ENCODE data around the gene SLC16A13. TPM values are rescaled to one million over a fixed set of nuclear protein-coding genes. Genes with fewer than 3 reads are reported as not detected.

SLC16A13 gene
- total RNA-seq, 1 donor from 2014 or later, result 7.9 TPM

- no peaks in the 10 kb centered on the region for H3K9me3 Mint-ChIP-seq (ENCODE audit: unreplicated experiment)
These were observed 20.6 kb downstream of the SLC16A13 start for GRCh38 chr17:7056386-7056785.

GRCh38 chr17:7058831-7059447, 23.1 kb downstream of the SLC16A13 start:
- DNase-seq (ENCODE audit: extremely low spot score, unreplicated experiment), result no peak
- no peak overlapping the region for H3K4me3 Mint-ChIP-seq (ENCODE audit: unreplicated experiment)
- no peak overlapping the region for H3K27ac Mint-ChIP-seq (ENCODE audit: unreplicated experiment)
- H3K9me3 Mint-ChIP-seq (ENCODE audit: unreplicated experiment), result no peaks in the 10 kb centered on the region
- H3K4me1 Mint-ChIP-seq (ENCODE audit: unreplicated experiment), result no peaks in the 10 kb centered on the region
- H3K27me3 Mint-ChIP-seq (ENCODE audit: unreplicated experiment), result peaks cover 19% of the 10 kb centered on the region
- no peak for TF ChIP-seq CTCF (IDR thresholded peaks at IDR 0.05)
- no peaks in the 10 kb centered on the region for H3K36me3 Mint-ChIP-seq (ENCODE audit: unreplicated experiment)

More at GRCh38 chr17:7056386-7056785, 20.6 kb downstream of the SLC16A13 start:
- Mint-ChIP-seq H3K36me3 (ENCODE audit: unreplicated experiment) (no peaks in the 10 kb centered on the region), H3K4me1 (ENCODE audit: unreplicated experiment) (no peaks in the 10 kb centered on the region), H3K4me3 (ENCODE audit: unreplicated experiment) (no peak overlapping the region), H3K27ac (ENCODE audit: unreplicated experiment) (no peak overlapping the region), H3K27me3 (ENCODE audit: unreplicated experiment) (peaks cover 14% of the 10 kb centered on the region)
- no peak for TF ChIP-seq CTCF (IDR thresholded peaks at IDR 0.05)
- no peak for DNase-seq (ENCODE audit: extremely low spot score, unreplicated experiment)

GRCh38 chr17:7060165-7060891, 24.5 kb downstream of the SLC16A13 start:
- H3K27ac Mint-ChIP-seq (ENCODE audit: unreplicated experiment), result no peak overlapping the region
- H3K4me3 Mint-ChIP-seq (ENCODE audit: unreplicated experiment), result no peak overlapping the region
- H3K9me3 Mint-ChIP-seq (ENCODE audit: unreplicated experiment), result no peaks in the 10 kb centered on the region
- no peaks in the 10 kb centered on the region for H3K36me3 Mint-ChIP-seq (ENCODE audit: unreplicated experiment)
- TF ChIP-seq CTCF (IDR thresholded peaks at IDR 0.05), result no peak
- H3K27me3 Mint-ChIP-seq (ENCODE audit: unreplicated experiment), result peaks cover 23% of the 10 kb centered on the region
- H3K4me1 Mint-ChIP-seq (ENCODE audit: unreplicated experiment), result no peaks in the 10 kb centered on the region
- no peak for DNase-seq (ENCODE audit: extremely low spot score, unreplicated experiment)

- DNase-seq (ENCODE audit: extremely low spot score, unreplicated experiment), result no peak
- Mint-ChIP-seq H3K27me3 (ENCODE audit: unreplicated experiment) (peaks cover 32% of the 10 kb centered on the region), H3K36me3 (ENCODE audit: unreplicated experiment) (no peaks in the 10 kb centered on the region), H3K4me1 (ENCODE audit: unreplicated experiment) (no peaks in the 10 kb centered on the region), H3K27ac (ENCODE audit: unreplicated experiment) (no peak overlapping the region), H3K9me3 (ENCODE audit: unreplicated experiment) (peaks cover 7% of the 10 kb centered on the region), H3K4me3 (ENCODE audit: unreplicated experiment) (no peak overlapping the region)
- no peak for TF ChIP-seq CTCF (IDR thresholded peaks at IDR 0.05)
These were observed 27.8 kb downstream of the SLC16A13 start for GRCh38 chr17:7063518-7064094.

DNA sequence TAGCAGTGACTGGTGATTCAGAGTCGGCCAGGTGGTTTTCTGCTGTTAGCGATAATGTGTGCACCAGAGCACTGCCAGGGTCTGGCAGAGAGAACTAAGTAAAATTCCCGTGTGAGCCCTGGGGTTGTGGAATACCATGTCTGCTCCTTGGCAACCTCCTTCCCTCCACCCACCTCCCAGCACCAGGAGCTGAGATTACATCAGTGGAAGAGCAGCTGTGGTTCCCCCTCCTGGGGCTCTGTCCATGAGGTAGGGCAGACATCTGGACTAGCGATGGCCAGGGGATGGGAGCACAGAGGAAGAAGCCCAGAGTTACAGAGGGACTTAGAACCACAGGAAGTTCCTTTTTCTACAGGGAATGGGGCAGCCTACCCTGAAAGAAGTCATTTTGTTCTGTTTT, 28.4 kb downstream of the SLC16A13 start:
- no peak for DNase-seq (ENCODE audit: extremely low spot score, unreplicated experiment)
- Mint-ChIP-seq H3K4me1 (ENCODE audit: unreplicated experiment) (no peaks in the 10 kb centered on the region), H3K36me3 (ENCODE audit: unreplicated experiment) (no peaks in the 10 kb centered on the region), H3K27me3 (ENCODE audit: unreplicated experiment) (peaks cover 26% of the 10 kb centered on the region), H3K4me3 (ENCODE audit: unreplicated experiment) (no peak overlapping the region), H3K27ac (ENCODE audit: unreplicated experiment) (no peak overlapping the region), H3K9me3 (ENCODE audit: unreplicated experiment) (peaks cover 9% of the 10 kb centered on the region)
- TF ChIP-seq CTCF (IDR thresholded peaks at IDR 0.05), result no peak
